ENCODE measurements around the gene THRB.

The THRB gene

GRCh38 chr3:24512564-24513197, 18.0 kb upstream of the THRB start:
- in situ Hi-C loops (cut with MboI; ENCODE audit: low sequenced_read_pairs) = no loop called here

- in situ Hi-C loops (cut with MboI; ENCODE audit: low sequenced_read_pairs) = no loop called here
These were observed 15.5 kb upstream of the THRB start for GRCh38 chr3:24510030-24510648.

- in situ Hi-C loops (cut with MboI; ENCODE audit: low sequenced_read_pairs) = no loop called here
These were observed 13.8 kb upstream of the THRB start for GRCh38 chr3:24508423-24508839.

GRCh38 chr3:24507776-24508422, 13.2 kb upstream of the THRB start:
- in situ Hi-C loops (cut with MboI; ENCODE audit: low sequenced_read_pairs) = no loop called here

- in situ Hi-C loops (cut with MboI; ENCODE audit: low sequenced_read_pairs) = no loop called here
These were observed 12.5 kb upstream of the THRB start for GRCh38 chr3:24506966-24507775.

DNA sequence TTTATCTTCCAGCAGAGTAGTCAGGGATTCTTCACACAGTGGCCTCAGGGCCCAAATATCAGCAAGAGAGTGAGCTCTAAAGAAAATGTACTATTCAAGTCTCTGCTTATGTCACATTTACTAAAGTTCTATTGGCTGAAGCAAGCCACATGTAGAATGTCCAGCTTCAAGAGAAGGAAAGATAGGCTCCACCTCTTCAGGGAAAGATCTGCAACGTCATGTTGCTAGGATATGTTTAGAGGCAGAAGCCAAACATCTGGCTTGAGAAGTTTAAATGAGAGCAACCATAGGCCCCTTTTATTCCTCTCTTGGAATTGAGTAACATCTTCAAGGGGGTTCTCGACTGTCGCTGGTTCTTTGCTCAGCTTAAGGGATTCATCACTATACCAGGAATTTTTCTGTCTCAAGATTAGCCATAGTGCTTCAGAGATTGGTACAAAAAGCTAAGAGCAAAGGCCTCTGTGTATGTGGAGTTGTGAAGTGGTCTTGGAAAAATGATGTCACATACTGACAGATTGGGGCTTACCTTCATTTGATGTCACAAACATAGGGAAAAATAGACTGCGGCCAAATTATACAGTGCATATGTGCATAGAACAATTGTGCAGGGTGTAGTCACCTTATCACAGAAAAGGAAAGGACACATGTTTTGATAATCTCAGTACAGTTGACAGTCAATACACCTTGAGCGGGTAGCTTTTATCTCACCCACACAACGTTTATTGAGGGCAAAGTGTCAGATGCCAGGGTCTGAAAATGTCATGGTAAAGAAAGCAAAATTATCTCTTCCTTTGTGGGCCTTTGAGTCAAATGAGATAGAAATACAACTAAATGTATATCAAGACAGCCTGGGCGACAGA, 11.3 kb upstream of the THRB start:
- in situ Hi-C loops (cut with MboI; ENCODE audit: low sequenced_read_pairs) = no loop called here

- in situ Hi-C loops (cut with MboI; ENCODE audit: low sequenced_read_pairs) = no loop called here
These were observed 10.1 kb upstream of the THRB start for GRCh38 chr3:24504772-24505171.

- in situ Hi-C loops (cut with MboI; ENCODE audit: low sequenced_read_pairs) = no loop called here
These were observed 9.0 kb upstream of the THRB start for GRCh38 chr3:24503616-24504113.

DNA sequence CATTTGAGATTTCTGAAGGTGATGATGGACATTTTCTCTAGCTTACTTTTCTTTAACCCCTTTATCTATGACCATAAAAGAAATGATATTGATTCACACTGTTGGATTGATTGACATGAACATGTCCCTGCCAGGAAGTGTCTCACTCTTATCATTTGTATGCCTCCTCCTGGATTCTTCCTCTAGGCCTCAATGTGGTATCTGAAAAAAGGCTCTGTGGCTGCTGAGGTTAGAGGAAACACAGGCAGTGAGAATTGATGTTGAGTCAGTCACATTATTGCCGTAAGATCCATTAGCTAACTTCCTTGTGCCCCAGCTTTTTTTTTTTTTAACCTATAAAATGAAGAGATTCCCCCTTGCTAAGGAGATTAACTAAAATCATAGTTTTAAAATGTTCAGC, 8.0 kb upstream of the THRB start:
- in situ Hi-C loops (cut with MboI; ENCODE audit: low sequenced_read_pairs) = no loop called here

DNA sequence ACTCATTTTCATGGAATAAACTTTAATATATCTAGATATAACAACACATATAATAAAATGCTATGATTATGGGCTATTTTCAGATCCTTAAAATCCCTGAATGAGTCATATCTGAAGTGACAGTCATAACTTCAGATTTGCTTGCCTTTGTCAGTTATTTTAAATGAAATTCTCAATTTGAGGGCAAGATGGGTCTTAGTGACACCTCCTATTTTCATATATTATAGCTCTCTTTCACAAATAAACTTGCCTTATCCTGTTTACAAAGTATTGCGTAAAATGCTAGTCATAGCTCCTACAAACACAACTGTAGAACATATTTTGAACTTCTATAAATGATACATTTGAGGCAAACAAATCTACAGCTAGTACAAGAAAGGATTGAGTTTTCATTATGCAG, 6.2 kb upstream of the THRB start:
- in situ Hi-C loops (cut with MboI; ENCODE audit: low sequenced_read_pairs) = no loop called here

GRCh38 chr3:24499991-24500390, 5.3 kb upstream of the THRB start:
- in situ Hi-C loops (cut with MboI; ENCODE audit: low sequenced_read_pairs) = no loop called here

- in situ Hi-C loops (cut with MboI; ENCODE audit: low sequenced_read_pairs) = no loop called here
These were observed 4.1 kb upstream of the THRB start for GRCh38 chr3:24498796-24499195.

DNA sequence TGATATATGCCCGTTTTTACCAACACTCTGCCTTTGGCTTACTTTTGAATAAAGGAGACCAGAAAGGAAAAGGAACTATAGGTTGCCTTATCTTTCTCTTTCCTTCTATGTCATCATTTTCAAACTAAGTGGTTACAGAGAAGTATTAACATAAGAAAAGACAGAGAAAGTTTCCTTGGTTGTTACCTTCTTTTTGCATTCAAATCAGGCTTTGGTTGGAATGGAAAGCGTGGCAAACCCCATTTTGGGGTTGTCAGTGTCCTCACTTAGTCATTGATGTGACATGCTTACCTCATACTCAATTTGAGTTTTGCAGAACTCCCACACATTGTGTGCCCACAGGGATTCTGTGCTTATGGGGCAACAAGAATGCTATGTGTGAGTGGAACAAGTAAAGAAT, 3.7 kb upstream of the THRB start:
- in situ Hi-C loops (cut with MboI; ENCODE audit: low sequenced_read_pairs) = no loop called here

- in situ Hi-C loops (cut with MboI; ENCODE audit: low sequenced_read_pairs) = no loop called here
These were observed 3.3 kb upstream of the THRB start for GRCh38 chr3:24497942-24498341.

DNA sequence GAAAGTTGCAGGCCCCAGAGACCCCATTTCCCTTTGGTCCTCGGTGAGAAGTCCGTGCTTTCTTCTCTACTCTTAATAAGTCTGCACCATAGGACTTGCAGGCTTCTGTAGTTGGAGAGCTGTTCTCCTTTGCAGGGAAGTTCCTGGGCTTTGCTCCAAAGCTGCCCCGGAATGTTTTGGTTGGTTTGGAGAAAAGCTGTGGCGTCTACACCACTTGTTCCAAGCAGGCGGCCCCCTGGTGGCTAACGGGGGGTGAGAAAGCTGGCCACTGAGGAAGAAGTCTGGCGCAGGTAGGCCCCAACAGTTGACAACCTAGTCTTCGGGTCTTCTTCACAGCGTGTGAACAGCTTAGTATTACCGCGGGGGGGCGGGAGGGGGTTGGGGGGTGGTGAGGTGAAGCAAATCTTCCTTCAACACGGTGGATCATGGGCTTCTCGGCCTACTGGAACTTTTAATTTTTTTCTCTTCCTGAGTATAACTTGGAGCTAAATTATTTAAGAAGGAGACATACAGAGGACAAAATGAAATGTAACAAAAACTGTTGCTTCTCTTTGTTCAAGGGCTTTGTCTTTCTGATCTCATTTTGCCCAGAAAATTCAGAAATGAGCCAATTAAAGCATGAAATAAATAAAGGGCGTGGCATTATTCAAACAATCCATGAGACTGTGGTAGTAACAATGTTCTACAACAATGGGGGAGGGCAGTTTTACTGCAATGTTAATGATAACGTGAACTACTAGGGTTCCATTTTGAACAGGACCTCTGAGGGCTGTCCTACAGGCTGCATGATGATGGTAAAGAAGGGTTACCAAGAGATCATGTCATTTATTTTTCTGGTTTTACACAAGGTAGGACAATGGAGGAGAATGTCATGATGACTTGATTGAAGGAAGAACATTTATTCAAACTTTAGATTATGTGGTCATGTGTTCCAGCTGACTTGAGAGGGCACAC, 2.2 kb upstream of the THRB start:
- in situ Hi-C loops (cut with MboI; ENCODE audit: low sequenced_read_pairs) = no loop called here

DNA sequence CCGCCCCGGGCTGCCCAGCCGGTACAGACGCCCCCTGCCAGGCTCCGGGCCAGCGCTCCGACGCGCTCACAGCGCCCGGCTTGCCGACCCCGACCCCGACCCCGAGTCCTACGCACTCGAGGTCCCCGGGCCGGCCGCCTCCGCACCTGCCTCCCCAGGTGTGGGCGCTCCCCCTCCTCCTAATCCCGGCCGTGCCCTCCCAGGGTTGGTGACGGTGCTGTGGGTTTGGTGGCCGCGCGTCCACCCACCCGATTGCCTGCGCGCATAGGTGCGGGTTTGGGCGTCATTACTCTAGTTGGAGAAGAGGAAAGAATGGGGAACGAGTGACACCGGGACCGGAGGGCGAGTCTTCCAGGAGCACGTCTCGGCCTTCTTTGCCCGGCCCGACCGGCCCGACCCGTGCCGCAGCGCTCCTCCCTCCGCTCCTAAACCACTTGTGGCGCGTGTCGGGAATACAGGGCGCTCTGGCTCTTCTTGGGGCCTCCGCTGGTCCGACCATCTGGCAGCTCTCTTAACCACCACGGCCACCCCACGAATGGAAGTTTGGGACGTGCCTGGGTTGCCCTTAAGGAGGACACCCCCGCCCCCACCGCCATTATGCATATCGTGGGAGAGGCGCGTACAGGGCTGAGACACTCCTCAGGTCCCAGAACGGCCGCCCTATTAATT, 810 bp upstream of the THRB start:
- in situ Hi-C loops (cut with MboI; ENCODE audit: low sequenced_read_pairs) = no loop called here

DNA sequence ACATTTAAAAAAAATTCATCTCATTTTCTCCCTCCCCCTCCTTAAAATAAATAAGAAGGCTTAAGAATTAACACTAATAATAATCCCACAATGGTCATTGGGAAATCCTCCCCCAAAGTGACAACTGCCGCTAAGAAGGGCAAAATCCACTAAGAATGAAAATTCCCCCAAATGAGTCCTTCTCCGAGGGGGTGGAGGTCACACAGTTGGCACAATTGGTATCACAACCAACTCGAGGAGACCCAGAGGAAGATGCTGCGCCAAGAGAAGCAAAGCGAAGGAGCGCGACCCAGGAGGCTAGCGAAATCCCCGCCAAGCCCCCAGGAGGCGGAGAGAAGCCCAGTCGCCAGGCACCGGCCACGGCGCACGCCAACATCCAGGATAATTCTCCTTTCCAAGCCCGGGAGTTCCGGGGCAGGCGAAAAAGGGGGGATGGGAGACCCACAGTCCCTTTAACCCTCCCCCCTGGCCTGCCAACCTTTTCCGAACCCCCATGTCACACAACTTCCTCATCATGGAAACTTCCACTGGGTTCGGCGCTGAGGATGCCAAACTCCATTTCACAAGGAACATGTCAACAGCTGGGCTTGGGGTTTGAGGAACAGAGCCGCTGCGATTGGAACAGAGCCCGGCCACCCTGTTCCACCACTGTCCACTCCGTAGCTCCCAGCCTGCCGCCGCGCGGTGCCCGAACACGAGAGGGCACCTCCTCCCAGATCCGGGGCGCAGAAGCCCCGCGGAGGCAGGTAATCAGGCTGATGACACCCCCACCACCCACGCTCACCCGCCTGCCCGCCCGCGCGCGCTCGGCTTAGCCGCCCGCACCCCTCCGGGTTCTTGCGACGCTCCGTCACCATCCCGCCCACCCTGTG, 668 bp downstream of the THRB start:
- in situ Hi-C loops (cut with MboI; ENCODE audit: low sequenced_read_pairs) = no loop called here

DNA sequence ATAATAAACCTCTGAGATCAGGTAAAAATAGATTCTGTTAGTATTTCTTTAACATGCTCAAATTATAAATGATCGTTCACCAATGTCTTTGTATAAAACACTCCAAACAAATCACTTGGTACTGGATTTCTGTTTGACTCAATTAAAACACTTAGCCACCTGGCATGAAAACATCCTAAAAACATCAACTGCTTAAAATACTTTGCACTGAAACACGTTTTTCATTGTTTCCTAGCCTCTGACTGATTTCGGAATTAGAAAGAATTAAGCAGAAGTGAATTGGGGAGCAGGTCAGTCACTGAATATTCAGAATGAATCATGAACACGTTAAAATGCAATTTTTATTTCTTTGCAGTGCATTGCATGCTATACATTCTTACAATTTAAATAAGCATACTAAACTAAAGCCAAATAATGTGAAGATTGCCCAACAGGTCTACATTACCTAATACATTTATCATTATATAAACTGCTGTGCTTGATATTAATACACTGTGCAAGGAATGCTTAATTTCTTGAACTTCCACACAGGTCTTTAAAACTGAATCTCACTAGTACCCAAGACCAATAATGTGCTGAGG, 1.6 kb downstream of the THRB start:
- in situ Hi-C loops (cut with MboI; ENCODE audit: low sequenced_read_pairs) = no loop called here
